HEK293 (cell line): Measurements from ENCODE around the gene RNF4.
A peak's percentile ranks its signal among the peaks of the same experiment; 100 is the strongest.

Experiments used
- CTCF ChIA-PET: fragments of 350-600 bp; formaldehyde crosslinking; extraction: SDS; loops from one replicate; lab custom pipeline; 2021; ENCODE audit warnings: antibody characterized with exemption; lab: Yijun Ruan, JAX
- POLR2A ChIA-PET: fragments of 300-600 bp; formaldehyde crosslinking; extraction: SDS; loops from one replicate; lab custom pipeline; 2020; ENCODE audit warnings: antibody characterized with exemption, inconsistent platforms; lab: Yijun Ruan, JAX
- H3K27ac ChIP-seq: fragments of 200-500 bp; sonication (Bioruptor generic); 2 replicates; pipeline ENCODE4 v1.5.1; 2014; ENCODE audit warnings: low read depth, low read length, control low read depth, inconsistent platforms; ENCODE audit errors: extremely low read depth
- H3K36me3 ChIP-seq, 2 experiments: fragments of 200-500 bp in 1 of 2; sonication (Bioruptor generic) in 1 of 2; 1 replicate in 1 of 2; 2 replicates in 1 of 2; pipeline ENCODE4 v1.5.1; 2014 to 2017; ENCODE audit warnings: inconsistent platforms in 2 of 2, low read length in 2 of 2; ENCODE audit not compliant: control insufficient read depth in 2 of 2, insufficient read depth in 1 of 2
- H3K4me1 ChIP-seq: fragments of 200-500 bp; sonication (Bioruptor generic); 2 replicates; pipeline ENCODE4 v1.5.1; 2014; ENCODE audit warnings: mild to moderate bottlenecking, low read length, inconsistent platforms; ENCODE audit not compliant: control insufficient read depth, insufficient read depth
- H3K4me3 ChIP-seq: 2 replicates; pipeline ENCODE4 v1.5.1; 2011; ENCODE audit warnings: low read depth, mild to moderate bottlenecking, control low read depth, low read length, moderate library complexity
- H3K9me3 ChIP-seq: fragments of 200-500 bp; sonication (Bioruptor generic); 2 replicates; pipeline ENCODE4 v1.5.1; 2014; ENCODE audit warnings: low read depth, low read length, inconsistent platforms; ENCODE audit not compliant: control insufficient read depth, insufficient read depth
- GLIS2 ChIP-seq: fragments of 450-650 bp; formaldehyde crosslinking; IDR thresholded peaks from 2 replicates; pipeline ENCODE4 v1.5.1; 2016; ENCODE audit warnings: missing biosample characterization, missing genetic modification characterization
- OVOL3 ChIP-seq: fragments of 450-650 bp; formaldehyde crosslinking; IDR thresholded peaks from 2 replicates; pipeline ENCODE4 v1.5.1; 2016; ENCODE audit warnings: missing biosample characterization, missing genetic modification characterization
- PATZ1 ChIP-seq: fragments of 450-650 bp; formaldehyde crosslinking; IDR thresholded peaks from 2 replicates; pipeline ENCODE4 v1.5.1; 2016; ENCODE audit warnings: missing biosample characterization, missing genetic modification characterization
- SP2 ChIP-seq: fragments of 450-650 bp; formaldehyde crosslinking; IDR thresholded peaks from 2 replicates; pipeline ENCODE4 v1.5.1; 2016; ENCODE audit warnings: missing biosample characterization, missing genetic modification characterization
- SP3 ChIP-seq: fragments of 450-650 bp; formaldehyde crosslinking; IDR thresholded peaks from 2 replicates; pipeline ENCODE4 v1.5.1; 2016; ENCODE audit warnings: missing biosample characterization, missing genetic modification characterization
- YY2 ChIP-seq: fragments of 450-650 bp; formaldehyde crosslinking; IDR thresholded peaks from 2 replicates; pipeline ENCODE4 v1.5.1; 2016; ENCODE audit warnings: missing biosample characterization, missing genetic modification characterization
- ZBTB11 ChIP-seq: fragments of 450-650 bp; formaldehyde crosslinking; conservative IDR thresholded peaks from 2 replicates; pipeline ENCODE4 v1.5.1; 2016; ENCODE audit warnings: low read depth, missing biosample characterization, missing genetic modification characterization
- ZBTB20 ChIP-seq: fragments of 450-650 bp; formaldehyde crosslinking; IDR thresholded peaks from 2 replicates; pipeline ENCODE4 v1.5.1; 2016; ENCODE audit warnings: missing biosample characterization, missing genetic modification characterization
- ZBTB26 ChIP-seq: fragments of 450-650 bp; formaldehyde crosslinking; optimal IDR thresholded peaks from 2 replicates; pipeline ENCODE3; 2016; ENCODE audit warnings: missing biosample characterization, mild to moderate bottlenecking, missing genetic modification characterization
- ZEB2 ChIP-seq: fragments of 450-650 bp; formaldehyde crosslinking; IDR thresholded peaks from 2 replicates; pipeline ENCODE4 v1.5.1; 2016; ENCODE audit warnings: missing biosample characterization, missing genetic modification characterization
- ZFHX2 ChIP-seq: fragments of 450-650 bp; formaldehyde crosslinking; conservative IDR thresholded peaks from 2 replicates; pipeline ENCODE4 v1.5.1; 2016; ENCODE audit warnings: missing biosample characterization, missing genetic modification characterization
- ZIC2 ChIP-seq: fragments of 450-650 bp; formaldehyde crosslinking; IDR thresholded peaks from 2 replicates; pipeline ENCODE4 v1.5.1; 2016; ENCODE audit warnings: missing biosample characterization, missing genetic modification characterization
- ZNF2 ChIP-seq: fragments of 450-650 bp; formaldehyde crosslinking; IDR thresholded peaks from 2 replicates; pipeline ENCODE4 v1.5.1; 2016; ENCODE audit warnings: missing biosample characterization, missing genetic modification characterization
- ZNF335 ChIP-seq: fragments of 450-650 bp; formaldehyde crosslinking; conservative IDR thresholded peaks from 2 replicates; pipeline ENCODE4 v1.5.1; 2016; ENCODE audit warnings: missing biosample characterization, missing genetic modification characterization
- ZNF341 ChIP-seq: fragments of 450-650 bp; formaldehyde crosslinking; IDR thresholded peaks from 2 replicates; pipeline ENCODE4; 2016; ENCODE audit warnings: low read depth, missing biosample characterization, missing genetic modification characterization
- ZNF398 ChIP-seq: fragments of 450-650 bp; formaldehyde crosslinking; IDR thresholded peaks from 2 replicates; pipeline ENCODE4 v1.5.1; 2017; ENCODE audit warnings: missing biosample characterization, missing genetic modification characterization
- ZNF433 ChIP-seq: fragments of 450-650 bp; formaldehyde crosslinking; IDR thresholded peaks from 2 replicates; pipeline ENCODE4 v1.5.1; 2016; ENCODE audit warnings: missing biosample characterization, missing genetic modification characterization, low read depth
- ZNF549 ChIP-seq: fragments of 450-650 bp; IDR thresholded peaks from 2 replicates; pipeline ENCODE4 v1.5.1; 2018; ENCODE audit warnings: missing biosample characterization, missing genetic modification characterization, mild to moderate bottlenecking, inconsistent platforms, moderate library complexity
- ZNF561 ChIP-seq: fragments of 450-650 bp; IDR thresholded peaks from 2 replicates; pipeline ENCODE4 v1.5.1; 2018; ENCODE audit warnings: missing biosample characterization, missing genetic modification characterization, borderline replicate concordance
- ZNF571 ChIP-seq: fragments of 450-650 bp; formaldehyde crosslinking; IDR thresholded peaks from 2 replicates; pipeline ENCODE4 v1.5.0; 2017; ENCODE audit warnings: missing biosample characterization, missing genetic modification characterization
- ZNF791 ChIP-seq: fragments of 450-650 bp; formaldehyde crosslinking; IDR thresholded peaks from 2 replicates; pipeline ENCODE4 v1.5.1; 2016; ENCODE audit warnings: missing biosample characterization, missing genetic modification characterization

RNF4 gene

GRCh38 chr4:2536193-2537010 is 67.5 kb downstream of the RNF4 start, which contains the start of gene FAM193A (continued):
- TF ChIP-seq ZNF398 (peak; percentile 61), SP2 (peak; percentile 74), ZNF341 (tag by site-specific recombination) (peak; percentile 96), ZNF571 (tag by site-specific recombination) (no peak), ZEB2 (tag by site-specific recombination) (no peak; the same call in 1 of the 2 replicates), ZNF433 (tag by site-specific recombination) (no peak), ZFHX2 (tag by site-specific recombination) (peak; percentile 55), ZBTB20 (tag by site-specific recombination) (peak; percentile 98), SP3 (tag by site-specific recombination) (peak; percentile 92)

GRCh38 chr4:2537011-2537830 is 68.3 kb downstream of the RNF4 start:
- ChIA-PET POLR2A (interaction anchor here (1.2 to 2.0 kb wide), 2 partner anchors 15 to 68 kb away, joined by 4 to 9 read pairs; partner anchors contain the start of gene RNF4), CTCF (interaction anchor here (0.5 to 0.8 kb wide), 4 partner anchors 67 to 95 kb away, joined by 3 to 5 read pairs (median 3); no protein-coding TSS in a partner anchor)
- no peaks in the 10 kb centered on the region for H3K4me1 ChIP-seq
- H3K36me3 ChIP-seq, result peaks cover 0 to 10% of the 10 kb centered on the region in 2 experiments; a peak in 2 of 3 replicates
- peak overlapping the region; percentile 86 for H3K27ac ChIP-seq
- H3K9me3 ChIP-seq, result no peaks in the 10 kb centered on the region
- peak overlapping the region; percentile 70 for H3K4me3 ChIP-seq
- TF ChIP-seq YY2 (tag by site-specific recombination) (no peak), ZBTB11 (tag by site-specific recombination) (peak; percentile 52; the same call in 1 of the 2 replicates), ZIC2 (tag by site-specific recombination) (peak; percentile 57), ZNF791 (no peak), ZNF549 (tag by site-specific recombination) (no peak), ZNF561 (tag by site-specific recombination) (peak; percentile 51; the same call in 1 of the 2 replicates), OVOL3 (tag by site-specific recombination) (no peak), ZNF2 (tag by site-specific recombination) (0 out of 2 replicates have a peak, but pooled peaks have one; percentile 36), GLIS2 (tag by site-specific recombination) (peak; percentile 33; the same call in 1 of the 2 replicates), ZNF335 (tag by site-specific recombination) (peak; percentile 40), PATZ1 (tag by site-specific recombination) (peak; percentile 49; the same call in 1 of the 2 replicates), ZFHX2 (tag by site-specific recombination) (peak; percentile 16), ZBTB26 (tag by site-specific recombination) (peak; percentile 87)
